Body of pancreas (tissue), 4 donors: ENCODE results near the gene KNDC1. TPM values are rescaled to one million over a fixed set of nuclear protein-coding genes. Genes with fewer than 3 reads are reported as not detected.

ENCODE experiments used
- ATAC-seq: fragments of 150-250 bp; one replicate; pipeline ENCODE4 v1.9.1; 2016
- DNase-seq, 4 donors: peaks; one replicate each; pipeline ENCODE4 v3.0.0-alpha.2; 2019
- H3K27ac ChIP-seq, 4 donors: fragments of 200-600 bp; sonication (generic); 1 replicate in 3 of 4; 2 replicates in 1 of 4; pipeline versions ENCODE4 v1.5.1 to v1.6.1; 2016 to 2019; ENCODE audit warnings: mild to moderate bottlenecking in 1 of 4, mixed read lengths in 1 of 4, moderate library complexity in 1 of 4
- H3K27me3 ChIP-seq, 2 donors: fragments of 200-600 bp; sonication (generic); one replicate each; pipeline ENCODE4 v1.6.0; 2016; ENCODE audit warnings: mild to moderate bottlenecking in 1 of 2
- H3K36me3 ChIP-seq, 2 donors: fragments of 200-600 bp; sonication (generic); replicated peaks in 1 of 2; 2 replicates each; pipeline ENCODE4 v1.5.1; 2016; ENCODE audit warnings: low read depth in 2 of 2; ENCODE audit not compliant: insufficient read depth in 1 of 2
- H3K4me1 ChIP-seq: fragments of 200-600 bp; sonication (generic); one replicate; pipeline ENCODE4 v1.6.0; 2016
- H3K4me3 ChIP-seq, 2 donors: fragments of 200-600 bp; sonication (generic); 1 replicate in 1 of 2; 2 replicates in 1 of 2; pipeline ENCODE4 v1.5.1; 2016 to 2019
- H3K9me3 ChIP-seq, 3 donors: fragments of 200-600 bp; sonication (generic); 1 replicate in 2 of 3; 2 replicates in 1 of 3; pipeline ENCODE4 v1.5.1; 2016
- CTCF ChIP-seq, 7 experiments: fragments of 450-650 bp in 4 of 7; fragments of 200-600 bp in 3 of 7; sonication (generic) in 3 of 7; IDR thresholded peaks; one replicate each; pipeline ENCODE4 v1.5.1; 2016 to 2019; ENCODE audit warnings: antibody characterized with exemption in 7 of 7
- POLR2A ChIP-seq, 3 donors: fragments of 450-650 bp; IDR thresholded peaks; one replicate each; pipeline ENCODE4 v1.6.1; 2016; ENCODE audit warnings: antibody characterized with exemption in 3 of 3, mild to moderate bottlenecking in 2 of 3
- WGBS, 2 donors: methylation state at CpG; one replicate each; pipeline ENCODE4 v1.1.5; 2017; 5-methylcytosine and 5-hydroxymethylcytosine counted together
- intact Hi-C: fragments of 100-400 bp; cut with DNase I; formaldehyde crosslinking; loops from one replicate; pipeline ENCODE4 v1.15.1; 2023
- total RNA-seq, 2 donors: library from RNA; depleted of rRNA; stranded (reverse); fragments of >200 nt; gene quantifications; one replicate each; pipeline ENCODE4 v1.1.0, GENCODE V29; 2016

The KNDC1 gene
- total RNA-seq, 2 donors from 2014 or later: 0.52 to 3.3 TPM

DNA sequence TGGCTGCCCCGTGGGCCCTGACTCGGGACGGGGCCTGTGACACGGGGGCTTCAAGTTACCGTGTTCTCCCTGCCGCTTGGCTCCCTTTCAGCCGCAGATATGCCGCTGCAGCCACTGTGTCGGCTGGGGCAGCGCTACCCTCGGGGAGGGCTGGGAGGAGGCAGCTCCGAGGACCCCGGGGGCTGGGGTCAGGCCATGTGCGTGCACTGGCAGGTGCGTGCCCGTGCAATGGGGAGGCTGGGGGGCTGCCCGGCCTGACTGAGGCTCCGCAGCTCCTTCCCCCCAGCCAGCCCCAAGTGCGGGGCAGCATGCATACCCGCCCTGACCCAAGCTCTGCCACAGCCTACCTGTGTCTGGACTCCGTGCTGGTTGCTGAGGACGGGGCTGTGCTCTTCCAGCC is 29.2 kb downstream of the KNDC1 start:
- WGBS, 2 donors: 89 to 94% methylated on average over 3 to 11 of the region's 22 CpGs
- DNase-seq (no peak), ATAC-seq (no peak)
- Histone ChIP-seq H3K4me3 (no peak overlapping the region), H3K9me3 (no peaks in the 10 kb centered on the region), H3K4me1 (no peaks in the 10 kb centered on the region), H3K36me3 (no peaks in the 10 kb centered on the region), H3K27me3 (no peaks in the 10 kb centered on the region), H3K27ac (no peak overlapping the region)
- intact Hi-C loops: no loop called here
- TF ChIP-seq CTCF (IDR thresholded peaks at IDR 0.05) (no peak), POLR2A (IDR thresholded peaks at IDR 0.05) (no peak)

DNA sequence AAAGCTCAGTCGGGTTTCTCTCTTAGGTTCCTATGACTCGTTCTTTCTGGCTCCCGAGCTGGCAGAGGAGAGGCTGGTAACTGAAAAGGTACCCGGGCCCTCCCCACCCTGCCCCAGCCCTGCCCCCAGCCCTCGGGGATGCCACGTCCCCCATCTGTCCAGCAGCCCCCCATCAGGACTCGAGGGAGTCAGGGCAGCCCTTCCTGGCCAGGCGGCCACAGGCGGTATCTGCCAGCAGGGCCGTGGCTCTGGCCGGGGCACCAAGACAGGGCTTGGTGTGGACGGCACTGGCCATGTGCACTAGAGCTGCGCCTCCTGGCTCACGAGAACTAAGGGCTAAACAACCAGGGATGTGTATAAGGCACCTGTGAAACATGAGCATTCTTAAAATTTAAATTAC is 29.7 kb downstream of the KNDC1 start:
- Histone ChIP-seq H3K27me3 (no peaks in the 10 kb centered on the region), H3K9me3 (no peaks in the 10 kb centered on the region), H3K4me1 (no peaks in the 10 kb centered on the region), H3K4me3 (no peak overlapping the region), H3K27ac (no peak overlapping the region), H3K36me3 (no peaks in the 10 kb centered on the region)
- intact Hi-C loops: no loop called here
- WGBS, 2 donors: 56 to 71% methylated on average over 5 to 11 of the region's 14 CpGs
- DNase-seq (no peak), ATAC-seq (no peak)
- no peak for TF ChIP-seq CTCF (IDR thresholded peaks at IDR 0.05)
- no peak for TF ChIP-seq POLR2A (IDR thresholded peaks at IDR 0.05)

DNA sequence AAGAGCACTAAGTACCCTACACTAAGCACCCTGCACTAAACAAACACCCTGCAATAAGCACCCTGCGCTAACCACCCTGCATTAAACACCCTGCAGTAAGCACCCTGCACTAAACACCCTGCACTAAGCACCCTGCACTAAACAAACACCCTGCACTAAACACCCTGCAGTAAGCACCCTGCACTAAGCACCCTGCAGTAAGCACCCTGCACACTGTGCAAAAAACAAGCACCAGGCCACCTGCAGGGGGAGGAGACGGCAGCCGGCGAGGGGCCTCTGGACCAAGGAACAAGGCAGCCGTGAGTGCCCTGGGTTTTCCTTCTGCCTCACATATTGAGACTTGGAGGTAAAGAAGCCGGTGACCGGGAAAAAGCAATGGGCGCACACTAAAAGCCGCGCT is 30.2 kb downstream of the KNDC1 start:
- intact Hi-C loops: no loop called here
- WGBS, 2 donors: 85 to 94% methylated on average over 10 of the region's 10 CpGs
- DNase-seq (no peak), ATAC-seq (no peak)
- no peaks in the 10 kb centered on the region for H3K36me3 ChIP-seq
- no peaks in the 10 kb centered on the region for H3K4me1 ChIP-seq
- no peak overlapping the region for H3K27ac ChIP-seq
- no peaks in the 10 kb centered on the region for H3K9me3 ChIP-seq
- no peaks in the 10 kb centered on the region for H3K27me3 ChIP-seq
- TF ChIP-seq POLR2A (IDR thresholded peaks at IDR 0.05) (no peak), CTCF (IDR thresholded peaks at IDR 0.05) (no peak)
- no peak overlapping the region for H3K4me3 ChIP-seq

GRCh38 chr10:133191651-133192050 is 31.6 kb downstream of the KNDC1 start:
- intact Hi-C loops: no loop called here
- no peaks in the 10 kb centered on the region for H3K27me3 ChIP-seq
- no peaks in the 10 kb centered on the region for H3K36me3 ChIP-seq
- WGBS, 2 donors: 81 to 93% methylated on average over 1 to 4 of the region's 4 CpGs
- H3K4me3 ChIP-seq: no peak overlapping the region
- TF ChIP-seq CTCF (IDR thresholded peaks at IDR 0.05): no peak
- no peak for TF ChIP-seq POLR2A (IDR thresholded peaks at IDR 0.05)
- no peaks in the 10 kb centered on the region for H3K9me3 ChIP-seq
- no peak for ATAC-seq
- H3K4me1 ChIP-seq: no peaks in the 10 kb centered on the region
- H3K27ac ChIP-seq: no peak overlapping the region
- no peak for DNase-seq

DNA sequence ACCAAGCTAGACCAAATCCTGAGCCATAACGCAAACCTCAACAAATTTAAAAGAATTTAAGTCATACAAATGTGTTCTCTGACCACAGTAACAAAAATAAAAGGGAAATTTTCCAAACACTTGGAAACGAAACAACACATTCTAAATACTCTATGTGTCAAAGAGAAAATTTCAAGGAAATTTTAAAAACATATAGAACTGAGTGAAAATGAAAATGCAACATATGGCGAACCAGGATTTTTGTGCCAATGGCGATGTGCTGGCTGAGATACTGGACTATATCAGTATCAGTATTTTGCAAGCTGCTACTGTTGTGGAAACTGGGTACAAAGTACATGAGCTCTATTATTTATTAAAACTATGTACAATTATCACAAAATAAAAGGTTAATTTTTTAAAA is 34.1 kb downstream of the KNDC1 start:
- Histone ChIP-seq H3K4me3 (no peak overlapping the region), H3K9me3 (no peaks in the 10 kb centered on the region), H3K27me3 (no peaks in the 10 kb centered on the region), H3K4me1 (no peaks in the 10 kb centered on the region), H3K27ac (no peak overlapping the region), H3K36me3 (no peaks in the 10 kb centered on the region)
- DNase-seq: no peak
- TF ChIP-seq CTCF (IDR thresholded peaks at IDR 0.05) (no peak), POLR2A (IDR thresholded peaks at IDR 0.05) (no peak)
- WGBS, 2 donors: 64 to 68% methylated on average over 4 of the region's 4 CpGs
- intact Hi-C loops: no loop called here
- no peak for ATAC-seq
